HepG2 (cell line): ENCODE measurements around the gene BTAF1. TPM values are rescaled to one million over a fixed set of nuclear protein-coding genes. Genes with fewer than 3 reads are reported as not detected.
A peak's percentile ranks its signal among the peaks of the same experiment; 100 is the strongest.

Source experiments
- GATA4 ChIP-seq: sonication (generic); IDR thresholded peaks from 2 replicates; pipeline ENCODE4 v1.6.1; 2016; ENCODE audit warnings: antibody characterized with exemption, low read depth, borderline replicate concordance
- GTF3A ChIP-seq: sonication (generic); formaldehyde crosslinking; conservative IDR thresholded peaks from 2 replicates; pipeline ENCODE4 v1.4.0; 2020; ENCODE audit warnings: mild to moderate bottlenecking, missing genetic modification reagents
- NFE2L1 ChIP-seq: sonication (generic); formaldehyde crosslinking; IDR thresholded peaks from 2 replicates; pipeline ENCODE4 v1.4.0; 2020; ENCODE audit warnings: missing genetic modification reagents, mild to moderate bottlenecking, borderline replicate concordance
- NR1H2 ChIP-seq: sonication (generic); formaldehyde crosslinking; IDR thresholded peaks from 2 replicates; pipeline ENCODE4 v1.8.1; 2022; ENCODE audit warnings: low read depth, missing genetic modification reagents, borderline replicate concordance
- TAF15 ChIP-seq: fragments of 200-400 bp; formaldehyde crosslinking; IDR thresholded peaks from one replicate; pipeline ENCODE4 v1.6.1; 2018; ENCODE audit warnings: mild to moderate bottlenecking, low read depth, low read length; ENCODE audit not compliant: poor library complexity, severe bottlenecking
- TCF7L2 ChIP-seq: IDR thresholded peaks from 2 replicates; pipeline ENCODE4 v1.6.1; 2011; ENCODE audit warnings: mild to moderate bottlenecking, low read depth, low read length, moderate library complexity
- THYN1 ChIP-seq: sonication (generic); formaldehyde crosslinking; IDR thresholded peaks from 2 replicates; pipeline ENCODE4 v1.8.1; 2023; ENCODE audit warnings: low read depth, mild to moderate bottlenecking, moderate library complexity, missing genetic modification reagents, borderline replicate concordance
- polyA plus RNA-seq, 8 experiments: library from polyadenylated mRNA; depleted of rRNA in 3 of 8; stranded (reverse) in 7 of 8; unstranded in 1 of 8; fragments of >200 nt; fragmentation: Illumina TruSeq in 4 of 8; extraction: Trizol in 4 of 8; gene quantifications; 2 replicates each; pipeline versions ENCODE4 v1.2.1 to v1.2.3, GENCODE V29; 2011 to 2016; ENCODE audit warnings: low read depth in 4 of 8, missing spikeins in 1 of 8, mixed read lengths in 1 of 8; ENCODE audit not compliant: insufficient read depth in 1 of 8
- total RNA-seq, 5 experiments: library from RNA; depleted of rRNA; stranded (reverse); fragments of >200 nt; fragmentation: Illumina TruSeq; extraction: Trizol; gene quantifications; 2 replicates each; pipeline ENCODE4 v1.2.3, GENCODE V29; 2016; ENCODE audit warnings: low read depth in 1 of 5
- TF ChIP-seq, protein P1 (sequence below): IDR thresholded peaks from 2 replicates; pipeline ENCODE4 v1.6.1; 2012; ENCODE audit warnings: low read length, improper control_type of control experiment
- TF ChIP-seq, protein P2 (sequence below): sonication (generic); formaldehyde crosslinking; IDR thresholded peaks from 2 replicates; pipeline ENCODE4 v1.4.0; 2020; ENCODE audit warnings: mild to moderate bottlenecking, missing genetic modification reagents, borderline replicate concordance
- TF ChIP-seq, protein P3 (sequence below), 2 experiments: fragments of 450-650 bp in 1 of 2; sonication (generic) in 1 of 2; formaldehyde crosslinking; IDR thresholded peaks; 2 replicates each; pipeline versions ENCODE4 v1.5.0 to v1.8.0; 2020 to 2022; ENCODE audit warnings: mild to moderate bottlenecking in 1 of 2, missing genetic modification reagents in 1 of 2
- TF ChIP-seq, protein P4 (sequence below): sonication (generic); formaldehyde crosslinking; IDR thresholded peaks from 2 replicates; pipeline ENCODE4 v1.5.0; 2020; ENCODE audit warnings: missing genetic modification reagents

BTAF1 gene
- total and polyA plus RNA-seq, 2 of the 13 experiments (the other 11 are each of a cell fraction or from before 2014, with no cell fraction given): 38.6 to 54.1 TPM

DNA sequence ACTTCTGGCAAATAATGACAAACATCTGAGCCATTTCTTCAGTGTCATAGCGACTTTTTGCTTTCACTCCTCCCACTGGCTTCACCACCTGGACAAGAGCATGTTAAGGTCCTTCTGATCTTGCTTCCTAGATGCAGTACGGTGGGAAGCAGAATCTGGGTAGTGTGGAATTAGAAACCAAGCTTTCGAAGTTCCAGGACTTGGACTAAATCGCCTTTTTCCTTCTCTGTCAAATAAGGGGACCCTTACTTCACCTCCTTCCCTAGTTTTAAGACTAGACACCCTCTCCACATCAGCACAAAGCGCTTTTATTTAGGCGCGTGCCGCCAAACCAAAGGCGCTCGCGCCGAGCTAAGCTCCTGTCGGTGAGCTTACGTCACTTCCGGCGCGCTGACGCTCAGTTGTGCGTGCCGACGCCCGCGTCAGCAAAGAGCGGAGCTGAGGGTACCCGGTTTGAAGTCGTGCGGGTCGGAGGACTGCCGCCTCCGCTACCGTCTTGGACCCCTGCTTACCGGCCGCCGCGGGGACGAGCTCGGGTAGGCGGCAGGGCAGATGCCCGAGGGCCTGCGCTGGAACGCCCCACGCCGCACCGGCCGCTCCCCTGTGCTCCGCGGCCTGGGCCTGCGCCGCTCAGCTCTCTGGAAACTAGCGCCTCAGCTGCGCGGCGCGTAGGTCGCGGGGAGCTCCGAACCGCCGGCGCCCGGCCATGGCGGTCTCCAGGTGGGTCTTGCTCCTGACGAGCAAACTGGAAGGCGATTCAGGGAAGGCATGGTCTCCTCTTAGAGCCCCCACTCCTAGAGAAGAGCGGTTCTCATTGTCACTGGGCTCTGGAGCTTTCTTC, at the start of gene BTAF1 (continued):
- TF ChIP-seq, protein P1, sequence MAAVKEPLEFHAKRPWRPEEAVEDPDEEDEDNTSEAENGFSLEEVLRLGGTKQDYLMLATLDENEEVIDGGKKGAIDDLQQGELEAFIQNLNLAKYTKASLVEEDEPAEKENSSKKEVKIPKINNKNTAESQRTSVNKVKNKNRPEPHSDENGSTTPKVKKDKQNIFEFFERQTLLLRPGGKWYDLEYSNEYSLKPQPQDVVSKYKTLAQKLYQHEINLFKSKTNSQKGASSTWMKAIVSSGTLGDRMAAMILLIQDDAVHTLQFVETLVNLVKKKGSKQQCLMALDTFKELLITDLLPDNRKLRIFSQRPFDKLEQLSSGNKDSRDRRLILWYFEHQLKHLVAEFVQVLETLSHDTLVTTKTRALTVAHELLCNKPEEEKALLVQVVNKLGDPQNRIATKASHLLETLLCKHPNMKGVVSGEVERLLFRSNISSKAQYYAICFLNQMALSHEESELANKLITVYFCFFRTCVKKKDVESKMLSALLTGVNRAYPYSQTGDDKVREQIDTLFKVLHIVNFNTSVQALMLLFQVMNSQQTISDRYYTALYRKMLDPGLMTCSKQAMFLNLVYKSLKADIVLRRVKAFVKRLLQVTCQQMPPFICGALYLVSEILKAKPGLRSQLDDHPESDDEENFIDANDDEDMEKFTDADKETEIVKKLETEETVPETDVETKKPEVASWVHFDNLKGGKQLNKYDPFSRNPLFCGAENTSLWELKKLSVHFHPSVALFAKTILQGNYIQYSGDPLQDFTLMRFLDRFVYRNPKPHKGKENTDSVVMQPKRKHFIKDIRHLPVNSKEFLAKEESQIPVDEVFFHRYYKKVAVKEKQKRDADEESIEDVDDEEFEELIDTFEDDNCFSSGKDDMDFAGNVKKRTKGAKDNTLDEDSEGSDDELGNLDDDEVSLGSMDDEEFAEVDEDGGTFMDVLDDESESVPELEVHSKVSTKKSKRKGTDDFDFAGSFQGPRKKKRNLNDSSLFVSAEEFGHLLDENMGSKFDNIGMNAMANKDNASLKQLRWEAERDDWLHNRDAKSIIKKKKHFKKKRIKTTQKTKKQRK: no peak
- TF ChIP-seq, protein P2, sequence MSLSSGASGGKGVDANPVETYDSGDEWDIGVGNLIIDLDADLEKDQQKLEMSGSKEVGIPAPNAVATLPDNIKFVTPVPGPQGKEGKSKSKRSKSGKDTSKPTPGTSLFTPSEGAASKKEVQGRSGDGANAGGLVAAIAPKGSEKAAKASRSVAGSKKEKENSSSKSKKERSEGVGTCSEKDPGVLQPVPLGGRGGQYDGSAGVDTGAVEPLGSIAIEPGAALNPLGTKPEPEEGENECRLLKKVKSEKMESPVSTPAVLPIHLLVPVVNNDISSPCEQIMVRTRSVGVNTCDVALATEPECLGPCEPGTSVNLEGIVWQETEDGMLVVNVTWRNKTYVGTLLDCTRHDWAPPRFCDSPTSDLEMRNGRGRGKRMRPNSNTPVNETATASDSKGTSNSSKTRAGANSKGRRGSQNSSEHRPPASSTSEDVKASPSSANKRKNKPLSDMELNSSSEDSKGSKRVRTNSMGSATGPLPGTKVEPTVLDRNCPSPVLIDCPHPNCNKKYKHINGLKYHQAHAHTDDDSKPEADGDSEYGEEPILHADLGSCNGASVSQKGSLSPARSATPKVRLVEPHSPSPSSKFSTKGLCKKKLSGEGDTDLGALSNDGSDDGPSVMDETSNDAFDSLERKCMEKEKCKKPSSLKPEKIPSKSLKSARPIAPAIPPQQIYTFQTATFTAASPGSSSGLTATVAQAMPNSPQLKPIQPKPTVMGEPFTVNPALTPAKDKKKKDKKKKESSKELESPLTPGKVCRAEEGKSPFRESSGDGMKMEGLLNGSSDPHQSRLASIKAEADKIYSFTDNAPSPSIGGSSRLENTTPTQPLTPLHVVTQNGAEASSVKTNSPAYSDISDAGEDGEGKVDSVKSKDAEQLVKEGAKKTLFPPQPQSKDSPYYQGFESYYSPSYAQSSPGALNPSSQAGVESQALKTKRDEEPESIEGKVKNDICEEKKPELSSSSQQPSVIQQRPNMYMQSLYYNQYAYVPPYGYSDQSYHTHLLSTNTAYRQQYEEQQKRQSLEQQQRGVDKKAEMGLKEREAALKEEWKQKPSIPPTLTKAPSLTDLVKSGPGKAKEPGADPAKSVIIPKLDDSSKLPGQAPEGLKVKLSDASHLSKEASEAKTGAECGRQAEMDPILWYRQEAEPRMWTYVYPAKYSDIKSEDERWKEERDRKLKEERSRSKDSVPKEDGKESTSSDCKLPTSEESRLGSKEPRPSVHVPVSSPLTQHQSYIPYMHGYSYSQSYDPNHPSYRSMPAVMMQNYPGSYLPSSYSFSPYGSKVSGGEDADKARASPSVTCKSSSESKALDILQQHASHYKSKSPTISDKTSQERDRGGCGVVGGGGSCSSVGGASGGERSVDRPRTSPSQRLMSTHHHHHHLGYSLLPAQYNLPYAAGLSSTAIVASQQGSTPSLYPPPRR (CRISPR knock-in tag): no peak
- TF ChIP-seq TAF15 (no peak), THYN1 (0 out of 2 replicates have a peak, but pooled peaks have one; percentile 54), GTF3A (CRISPR knock-in tag) (no peak), TCF7L2 (no peak), NFE2L1 (no peak), NR1H2 (no peak; the same call in 1 of the 2 replicates), GATA4 (peak; percentile 48; the same call in 1 of the 2 replicates)
- TF ChIP-seq, protein P3, sequence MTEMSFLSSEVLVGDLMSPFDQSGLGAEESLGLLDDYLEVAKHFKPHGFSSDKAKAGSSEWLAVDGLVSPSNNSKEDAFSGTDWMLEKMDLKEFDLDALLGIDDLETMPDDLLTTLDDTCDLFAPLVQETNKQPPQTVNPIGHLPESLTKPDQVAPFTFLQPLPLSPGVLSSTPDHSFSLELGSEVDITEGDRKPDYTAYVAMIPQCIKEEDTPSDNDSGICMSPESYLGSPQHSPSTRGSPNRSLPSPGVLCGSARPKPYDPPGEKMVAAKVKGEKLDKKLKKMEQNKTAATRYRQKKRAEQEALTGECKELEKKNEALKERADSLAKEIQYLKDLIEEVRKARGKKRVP (CRISPR knock-in tag; IDR thresholded peaks at IDR 0.05): peak in 1 of 2 experiments; percentile 81; a peak in 2 of 4 replicates
- TF ChIP-seq, protein P4, sequence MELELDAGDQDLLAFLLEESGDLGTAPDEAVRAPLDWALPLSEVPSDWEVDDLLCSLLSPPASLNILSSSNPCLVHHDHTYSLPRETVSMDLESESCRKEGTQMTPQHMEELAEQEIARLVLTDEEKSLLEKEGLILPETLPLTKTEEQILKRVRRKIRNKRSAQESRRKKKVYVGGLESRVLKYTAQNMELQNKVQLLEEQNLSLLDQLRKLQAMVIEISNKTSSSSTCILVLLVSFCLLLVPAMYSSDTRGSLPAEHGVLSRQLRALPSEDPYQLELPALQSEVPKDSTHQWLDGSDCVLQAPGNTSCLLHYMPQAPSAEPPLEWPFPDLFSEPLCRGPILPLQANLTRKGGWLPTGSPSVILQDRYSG (CRISPR knock-in tag): no peak
